HG02852 (cell line): Measurements from ENCODE around the gene HOXB1.

ENCODE experiments used
- ATAC-seq: cut with Tn5 transposase; IDR thresholded peaks from one replicate; pipeline ENCODE4 v1.9.1; 2021; ENCODE audit warnings: mild to moderate bottlenecking, moderate library complexity; ENCODE audit not compliant: unreplicated experiment

HOXB1 gene

GRCh38 chr17:48567646-48568354, 37.0 kb upstream of the HOXB1 start:
- no peak for ATAC-seq

GRCh38 chr17:48567209-48567608, 36.4 kb upstream of the HOXB1 start:
- no peak for ATAC-seq

- ATAC-seq = no peak
These were observed 35.9 kb upstream of the HOXB1 start for GRCh38 chr17:48566717-48567116.

GRCh38 chr17:48565925-48566710, 35.3 kb upstream of the HOXB1 start:
- no peak for ATAC-seq

GRCh38 chr17:48565022-48565554, 34.3 kb upstream of the HOXB1 start:
- no peak for ATAC-seq

GRCh38 chr17:48564188-48565021, 33.6 kb upstream of the HOXB1 start:
- no peak for ATAC-seq

- no peak for ATAC-seq
These were observed 33.0 kb upstream of the HOXB1 start for GRCh38 chr17:48563867-48564187.

GRCh38 chr17:48563385-48563838, 32.6 kb upstream of the HOXB1 start:
- no peak for ATAC-seq

- no peak for ATAC-seq
These were observed 32.1 kb upstream of the HOXB1 start for GRCh38 chr17:48562934-48563333.

- no peak for ATAC-seq
These were observed 31.3 kb upstream of the HOXB1 start for GRCh38 chr17:48561884-48562810.

GRCh38 chr17:48559840-48560817, 29.3 kb upstream of the HOXB1 start:
- ATAC-seq = no peak

GRCh38 chr17:48559122-48559839, 28.5 kb upstream of the HOXB1 start:
- no peak for ATAC-seq

GRCh38 chr17:48558831-48559121, 28.0 kb upstream of the HOXB1 start:
- ATAC-seq = no peak

- ATAC-seq = no peak
These were observed 27.4 kb upstream of the HOXB1 start for GRCh38 chr17:48558057-48558830.

- ATAC-seq = no peak
These were observed 26.0 kb upstream of the HOXB1 start for GRCh38 chr17:48556576-48557401.

GRCh38 chr17:48556229-48556575, 25.4 kb upstream of the HOXB1 start:
- ATAC-seq = no peak
